Measurements from ENCODE around the gene C16orf86. TPM values are rescaled to one million over a fixed set of nuclear protein-coding genes. Genes with fewer than 3 reads are reported as not detected.
A peak's percentile ranks its signal among the peaks of the same experiment; 100 is the strongest.

The C16orf86 gene
- total RNA-seq, 1 experiment from 2014 or later: 4.9 TPM

DNA sequence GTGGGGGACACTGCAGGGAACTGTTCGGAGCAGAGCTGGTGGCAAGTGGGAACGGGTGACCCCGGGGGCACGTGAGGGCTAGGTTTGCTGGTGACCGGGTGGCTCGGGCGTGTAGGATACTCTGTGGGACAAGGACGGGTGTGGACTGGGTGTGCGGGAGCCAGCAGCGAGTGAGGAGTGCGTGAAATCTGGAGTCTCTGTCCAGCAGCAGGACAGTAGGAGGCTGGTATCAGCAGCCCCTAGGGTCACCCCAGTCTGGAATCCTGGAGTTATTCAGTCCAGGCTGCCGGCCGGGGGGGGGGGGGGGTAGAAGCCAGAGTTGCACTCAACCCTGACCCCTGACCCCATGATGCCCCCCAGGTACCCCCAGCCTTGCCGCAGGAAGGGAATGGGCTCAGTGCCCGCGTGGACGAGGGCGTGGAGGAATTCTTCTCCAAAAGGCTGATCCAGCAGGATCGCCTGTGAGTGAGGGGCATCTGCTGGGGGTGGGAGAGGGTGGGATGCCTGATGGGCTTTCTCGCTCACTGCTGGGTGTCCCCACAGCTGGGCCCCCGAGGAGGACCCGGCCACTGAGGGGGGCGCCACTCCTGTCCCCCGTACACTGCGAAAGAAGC is 12.7 kb upstream of the C16orf86 start:
- ATAC-seq (no peak), DNase-seq (ENCODE audit: low spot score) (no peak)
- Mint-ChIP-seq H3K27me3 (ENCODE audit: low read depth) (peaks cover 62% of the 10 kb centered on the region), H3K4me3 (peak overlapping the region; percentile 72), H3K36me3 (peaks cover 4% of the 10 kb centered on the region; the same call in 1 of the 2 replicates), H3K9me3 (no peaks in the 10 kb centered on the region), H3K4me1 (peaks cover 13% of the 10 kb centered on the region), H3K27ac (no peak overlapping the region)
- ChIA-PET POLR2A (no interaction called here), CTCF (interaction anchor here (0.6 to 6.8 kb wide), 7 partner anchors 9 to 222 kb away, joined by 3 to 38 read pairs (median 6); partner anchors contain the start of genes ATP6V0D1, C16orf86 and ENKD1)
- TF ChIP-seq, protein P1, sequence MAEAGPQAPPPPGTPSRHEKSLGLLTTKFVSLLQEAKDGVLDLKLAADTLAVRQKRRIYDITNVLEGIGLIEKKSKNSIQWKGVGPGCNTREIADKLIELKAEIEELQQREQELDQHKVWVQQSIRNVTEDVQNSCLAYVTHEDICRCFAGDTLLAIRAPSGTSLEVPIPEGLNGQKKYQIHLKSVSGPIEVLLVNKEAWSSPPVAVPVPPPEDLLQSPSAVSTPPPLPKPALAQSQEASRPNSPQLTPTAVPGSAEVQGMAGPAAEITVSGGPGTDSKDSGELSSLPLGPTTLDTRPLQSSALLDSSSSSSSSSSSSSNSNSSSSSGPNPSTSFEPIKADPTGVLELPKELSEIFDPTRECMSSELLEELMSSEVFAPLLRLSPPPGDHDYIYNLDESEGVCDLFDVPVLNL (CRISPR knock-in tag; IDR thresholded peaks at IDR 0.05; ENCODE audit: borderline replicate concordance, low read depth): no peak
- TF ChIP-seq NFATC4 (CRISPR knock-in tag; IDR thresholded peaks at IDR 0.05) (no peak), HMGA2 (CRISPR knock-in tag; IDR thresholded peaks at IDR 0.05) (no peak)

DNA sequence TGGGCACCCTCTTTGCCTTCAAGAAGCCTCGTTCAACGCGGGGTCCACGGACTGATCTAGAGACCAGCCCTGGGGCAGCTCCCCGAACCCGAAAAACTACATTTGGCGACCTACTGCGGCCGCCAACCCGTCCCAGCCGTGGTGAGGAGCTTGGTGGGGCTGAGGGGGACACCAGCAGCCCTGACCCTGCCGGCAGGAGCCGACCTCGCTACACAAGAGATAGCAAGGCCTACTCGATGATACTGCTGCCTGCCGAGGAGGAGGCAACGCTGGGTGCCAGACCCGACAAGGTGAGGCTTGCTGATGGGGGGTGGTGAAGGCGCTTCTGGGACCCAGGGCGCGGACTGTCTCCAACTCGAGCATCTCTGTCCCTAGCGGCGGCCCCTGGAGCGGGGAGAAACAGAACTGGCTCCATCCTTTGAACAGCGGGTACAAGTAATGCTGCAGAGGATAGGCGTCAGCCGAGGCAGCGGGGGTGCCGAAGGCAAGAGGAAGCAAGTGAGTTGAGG is 12.2 kb upstream of the C16orf86 start:
- TF ChIP-seq, protein P2, sequence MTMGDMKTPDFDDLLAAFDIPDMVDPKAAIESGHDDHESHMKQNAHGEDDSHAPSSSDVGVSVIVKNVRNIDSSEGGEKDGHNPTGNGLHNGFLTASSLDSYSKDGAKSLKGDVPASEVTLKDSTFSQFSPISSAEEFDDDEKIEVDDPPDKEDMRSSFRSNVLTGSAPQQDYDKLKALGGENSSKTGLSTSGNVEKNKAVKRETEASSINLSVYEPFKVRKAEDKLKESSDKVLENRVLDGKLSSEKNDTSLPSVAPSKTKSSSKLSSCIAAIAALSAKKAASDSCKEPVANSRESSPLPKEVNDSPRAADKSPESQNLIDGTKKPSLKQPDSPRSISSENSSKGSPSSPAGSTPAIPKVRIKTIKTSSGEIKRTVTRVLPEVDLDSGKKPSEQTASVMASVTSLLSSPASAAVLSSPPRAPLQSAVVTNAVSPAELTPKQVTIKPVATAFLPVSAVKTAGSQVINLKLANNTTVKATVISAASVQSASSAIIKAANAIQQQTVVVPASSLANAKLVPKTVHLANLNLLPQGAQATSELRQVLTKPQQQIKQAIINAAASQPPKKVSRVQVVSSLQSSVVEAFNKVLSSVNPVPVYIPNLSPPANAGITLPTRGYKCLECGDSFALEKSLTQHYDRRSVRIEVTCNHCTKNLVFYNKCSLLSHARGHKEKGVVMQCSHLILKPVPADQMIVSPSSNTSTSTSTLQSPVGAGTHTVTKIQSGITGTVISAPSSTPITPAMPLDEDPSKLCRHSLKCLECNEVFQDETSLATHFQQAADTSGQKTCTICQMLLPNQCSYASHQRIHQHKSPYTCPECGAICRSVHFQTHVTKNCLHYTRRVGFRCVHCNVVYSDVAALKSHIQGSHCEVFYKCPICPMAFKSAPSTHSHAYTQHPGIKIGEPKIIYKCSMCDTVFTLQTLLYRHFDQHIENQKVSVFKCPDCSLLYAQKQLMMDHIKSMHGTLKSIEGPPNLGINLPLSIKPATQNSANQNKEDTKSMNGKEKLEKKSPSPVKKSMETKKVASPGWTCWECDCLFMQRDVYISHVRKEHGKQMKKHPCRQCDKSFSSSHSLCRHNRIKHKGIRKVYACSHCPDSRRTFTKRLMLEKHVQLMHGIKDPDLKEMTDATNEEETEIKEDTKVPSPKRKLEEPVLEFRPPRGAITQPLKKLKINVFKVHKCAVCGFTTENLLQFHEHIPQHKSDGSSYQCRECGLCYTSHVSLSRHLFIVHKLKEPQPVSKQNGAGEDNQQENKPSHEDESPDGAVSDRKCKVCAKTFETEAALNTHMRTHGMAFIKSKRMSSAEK (CRISPR knock-in tag; IDR thresholded peaks at IDR 0.05; ENCODE audit: borderline replicate concordance): no peak
- TF ChIP-seq NR3C1 (CRISPR knock-in tag; conservative IDR thresholded peaks at IDR 0.05; ENCODE audit: low read depth) (no peak), EMX1 (CRISPR knock-in tag; IDR thresholded peaks at IDR 0.05) (no peak)
- TF ChIP-seq, protein P3, sequence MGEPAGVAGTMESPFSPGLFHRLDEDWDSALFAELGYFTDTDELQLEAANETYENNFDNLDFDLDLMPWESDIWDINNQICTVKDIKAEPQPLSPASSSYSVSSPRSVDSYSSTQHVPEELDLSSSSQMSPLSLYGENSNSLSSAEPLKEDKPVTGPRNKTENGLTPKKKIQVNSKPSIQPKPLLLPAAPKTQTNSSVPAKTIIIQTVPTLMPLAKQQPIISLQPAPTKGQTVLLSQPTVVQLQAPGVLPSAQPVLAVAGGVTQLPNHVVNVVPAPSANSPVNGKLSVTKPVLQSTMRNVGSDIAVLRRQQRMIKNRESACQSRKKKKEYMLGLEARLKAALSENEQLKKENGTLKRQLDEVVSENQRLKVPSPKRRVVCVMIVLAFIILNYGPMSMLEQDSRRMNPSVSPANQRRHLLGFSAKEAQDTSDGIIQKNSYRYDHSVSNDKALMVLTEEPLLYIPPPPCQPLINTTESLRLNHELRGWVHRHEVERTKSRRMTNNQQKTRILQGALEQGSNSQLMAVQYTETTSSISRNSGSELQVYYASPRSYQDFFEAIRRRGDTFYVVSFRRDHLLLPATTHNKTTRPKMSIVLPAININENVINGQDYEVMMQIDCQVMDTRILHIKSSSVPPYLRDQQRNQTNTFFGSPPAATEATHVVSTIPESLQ (CRISPR knock-in tag; IDR thresholded peaks at IDR 0.05): no peak
- TF ChIP-seq, protein P4, sequence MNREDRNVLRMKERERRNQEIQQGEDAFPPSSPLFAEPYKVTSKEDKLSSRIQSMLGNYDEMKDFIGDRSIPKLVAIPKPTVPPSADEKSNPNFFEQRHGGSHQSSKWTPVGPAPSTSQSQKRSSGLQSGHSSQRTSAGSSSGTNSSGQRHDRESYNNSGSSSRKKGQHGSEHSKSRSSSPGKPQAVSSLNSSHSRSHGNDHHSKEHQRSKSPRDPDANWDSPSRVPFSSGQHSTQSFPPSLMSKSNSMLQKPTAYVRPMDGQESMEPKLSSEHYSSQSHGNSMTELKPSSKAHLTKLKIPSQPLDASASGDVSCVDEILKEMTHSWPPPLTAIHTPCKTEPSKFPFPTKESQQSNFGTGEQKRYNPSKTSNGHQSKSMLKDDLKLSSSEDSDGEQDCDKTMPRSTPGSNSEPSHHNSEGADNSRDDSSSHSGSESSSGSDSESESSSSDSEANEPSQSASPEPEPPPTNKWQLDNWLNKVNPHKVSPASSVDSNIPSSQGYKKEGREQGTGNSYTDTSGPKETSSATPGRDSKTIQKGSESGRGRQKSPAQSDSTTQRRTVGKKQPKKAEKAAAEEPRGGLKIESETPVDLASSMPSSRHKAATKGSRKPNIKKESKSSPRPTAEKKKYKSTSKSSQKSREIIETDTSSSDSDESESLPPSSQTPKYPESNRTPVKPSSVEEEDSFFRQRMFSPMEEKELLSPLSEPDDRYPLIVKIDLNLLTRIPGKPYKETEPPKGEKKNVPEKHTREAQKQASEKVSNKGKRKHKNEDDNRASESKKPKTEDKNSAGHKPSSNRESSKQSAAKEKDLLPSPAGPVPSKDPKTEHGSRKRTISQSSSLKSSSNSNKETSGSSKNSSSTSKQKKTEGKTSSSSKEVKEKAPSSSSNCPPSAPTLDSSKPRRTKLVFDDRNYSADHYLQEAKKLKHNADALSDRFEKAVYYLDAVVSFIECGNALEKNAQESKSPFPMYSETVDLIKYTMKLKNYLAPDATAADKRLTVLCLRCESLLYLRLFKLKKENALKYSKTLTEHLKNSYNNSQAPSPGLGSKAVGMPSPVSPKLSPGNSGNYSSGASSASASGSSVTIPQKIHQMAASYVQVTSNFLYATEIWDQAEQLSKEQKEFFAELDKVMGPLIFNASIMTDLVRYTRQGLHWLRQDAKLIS (CRISPR knock-in tag; IDR thresholded peaks at IDR 0.05; ENCODE audit: borderline replicate concordance): no peak
- Mint-ChIP-seq H3K27ac (no peak overlapping the region), H3K27me3 (ENCODE audit: low read depth) (peaks cover 57% of the 10 kb centered on the region), H3K4me1 (peaks cover 15% of the 10 kb centered on the region; the same call in 1 of the 2 replicates), H3K36me3 (peaks cover 4% of the 10 kb centered on the region; the same call in 1 of the 2 replicates), H3K4me3 (peak overlapping the region; percentile 22; the same call in 1 of the 2 replicates), H3K9me3 (no peaks in the 10 kb centered on the region)
- DNase-seq (ENCODE audit: low spot score): no peak
- POLR2A ChIA-PET: no interaction called here
- ATAC-seq: no peak
- CTCF ChIA-PET: interaction anchor here (0.6 to 3.1 kb wide), 5 partner anchors 9 to 223 kb away, joined by 6 to 12 read pairs (median 6); partner anchors contain the start of genes C16orf86 and ENKD1

Measured in WTC11 (cell line).